HL-60 (cell line): ENCODE results near the gene GPLD1.
A peak's percentile ranks its signal among the peaks of the same experiment; 100 is the strongest.

Source experiments
- DNase-seq, 2 experiments: peaks; one replicate each; pipeline ENCODE4 v3.0.0-alpha.2; 2010 to 2020; ENCODE audit warnings: low read depth in 1 of 2, low spot score in 1 of 2
- H3K27ac ChIP-seq: fragments of 250-450 bp; sonication (Bioruptor Pico); replicated peaks from 2 replicates; pipeline ENCODE4 v1.5.1; 2020; ENCODE audit warnings: mild to moderate bottlenecking, moderate library complexity
- H3K27me3 ChIP-seq: fragments of 250-450 bp; sonication (Bioruptor Pico); 2 replicates; pipeline ENCODE4 v1.5.1; 2021; ENCODE audit warnings: mild to moderate bottlenecking, moderate library complexity; ENCODE audit not compliant: insufficient read depth, poor library complexity, severe bottlenecking
- H3K4me3 ChIP-seq: replicated peaks from 2 replicates; pipeline ENCODE4 v1.5.1; 2011; ENCODE audit warnings: mild to moderate bottlenecking, control low read depth, low read length; ENCODE audit not compliant: insufficient read depth
- GABPA ChIP-seq: IDR thresholded peaks from 2 replicates; pipeline ENCODE4 v1.6.1; 2012; ENCODE audit warnings: low read depth
- POLR2AphosphoS5 ChIP-seq: IDR thresholded peaks from 2 replicates; pipeline ENCODE4 v1.6.1; 2012; ENCODE audit warnings: low read depth
- SPI1 ChIP-seq: IDR thresholded peaks from 2 replicates; pipeline ENCODE4 v1.6.1; 2012; ENCODE audit warnings: low read depth, mild to moderate bottlenecking, borderline replicate concordance
- TF ChIP-seq, protein P1 (sequence below): IDR thresholded peaks from 2 replicates; pipeline ENCODE4 v1.6.1; 2012; ENCODE audit warnings: low read depth; ENCODE audit not compliant: insufficient replicate concordance
- TF ChIP-seq, protein P2 (sequence below): IDR thresholded peaks from one replicate; pipeline ENCODE4 v1.5.1; 2011; ENCODE audit warnings: low read length, control low read depth, inconsistent platforms; ENCODE audit not compliant: insufficient read depth

GPLD1 gene

DNA sequence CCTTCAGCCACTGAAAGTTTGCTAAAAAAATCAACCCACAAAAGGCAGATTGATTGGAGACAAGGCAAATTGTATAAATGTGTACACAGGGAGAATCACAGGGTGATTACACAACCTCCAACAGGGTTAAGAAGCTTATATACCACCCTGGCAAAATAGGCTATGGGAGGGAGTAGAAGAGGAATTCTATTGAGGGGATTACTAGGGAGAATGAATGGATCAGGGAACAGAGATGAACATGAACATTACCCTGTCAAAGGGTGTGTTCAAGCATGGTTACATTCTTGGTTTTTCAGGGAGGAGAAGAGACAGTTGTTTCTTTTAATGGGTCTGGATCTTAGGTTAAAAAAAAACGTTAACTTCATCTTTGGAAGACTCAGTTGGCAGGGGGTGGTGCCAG is 91.7 kb downstream of the GPLD1 start:
- Histone ChIP-seq H3K27ac (no peak overlapping the region), H3K27me3 (no peaks in the 10 kb centered on the region), H3K4me3 (no peak overlapping the region)
- TF ChIP-seq GABPA (no peak), POLR2AphosphoS5 (no peak), SPI1 (no peak)
- TF ChIP-seq, protein P1, sequence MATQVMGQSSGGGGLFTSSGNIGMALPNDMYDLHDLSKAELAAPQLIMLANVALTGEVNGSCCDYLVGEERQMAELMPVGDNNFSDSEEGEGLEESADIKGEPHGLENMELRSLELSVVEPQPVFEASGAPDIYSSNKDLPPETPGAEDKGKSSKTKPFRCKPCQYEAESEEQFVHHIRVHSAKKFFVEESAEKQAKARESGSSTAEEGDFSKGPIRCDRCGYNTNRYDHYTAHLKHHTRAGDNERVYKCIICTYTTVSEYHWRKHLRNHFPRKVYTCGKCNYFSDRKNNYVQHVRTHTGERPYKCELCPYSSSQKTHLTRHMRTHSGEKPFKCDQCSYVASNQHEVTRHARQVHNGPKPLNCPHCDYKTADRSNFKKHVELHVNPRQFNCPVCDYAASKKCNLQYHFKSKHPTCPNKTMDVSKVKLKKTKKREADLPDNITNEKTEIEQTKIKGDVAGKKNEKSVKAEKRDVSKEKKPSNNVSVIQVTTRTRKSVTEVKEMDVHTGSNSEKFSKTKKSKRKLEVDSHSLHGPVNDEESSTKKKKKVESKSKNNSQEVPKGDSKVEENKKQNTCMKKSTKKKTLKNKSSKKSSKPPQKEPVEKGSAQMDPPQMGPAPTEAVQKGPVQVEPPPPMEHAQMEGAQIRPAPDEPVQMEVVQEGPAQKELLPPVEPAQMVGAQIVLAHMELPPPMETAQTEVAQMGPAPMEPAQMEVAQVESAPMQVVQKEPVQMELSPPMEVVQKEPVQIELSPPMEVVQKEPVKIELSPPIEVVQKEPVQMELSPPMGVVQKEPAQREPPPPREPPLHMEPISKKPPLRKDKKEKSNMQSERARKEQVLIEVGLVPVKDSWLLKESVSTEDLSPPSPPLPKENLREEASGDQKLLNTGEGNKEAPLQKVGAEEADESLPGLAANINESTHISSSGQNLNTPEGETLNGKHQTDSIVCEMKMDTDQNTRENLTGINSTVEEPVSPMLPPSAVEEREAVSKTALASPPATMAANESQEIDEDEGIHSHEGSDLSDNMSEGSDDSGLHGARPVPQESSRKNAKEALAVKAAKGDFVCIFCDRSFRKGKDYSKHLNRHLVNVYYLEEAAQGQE, result no peak
- TF ChIP-seq, protein P2, sequence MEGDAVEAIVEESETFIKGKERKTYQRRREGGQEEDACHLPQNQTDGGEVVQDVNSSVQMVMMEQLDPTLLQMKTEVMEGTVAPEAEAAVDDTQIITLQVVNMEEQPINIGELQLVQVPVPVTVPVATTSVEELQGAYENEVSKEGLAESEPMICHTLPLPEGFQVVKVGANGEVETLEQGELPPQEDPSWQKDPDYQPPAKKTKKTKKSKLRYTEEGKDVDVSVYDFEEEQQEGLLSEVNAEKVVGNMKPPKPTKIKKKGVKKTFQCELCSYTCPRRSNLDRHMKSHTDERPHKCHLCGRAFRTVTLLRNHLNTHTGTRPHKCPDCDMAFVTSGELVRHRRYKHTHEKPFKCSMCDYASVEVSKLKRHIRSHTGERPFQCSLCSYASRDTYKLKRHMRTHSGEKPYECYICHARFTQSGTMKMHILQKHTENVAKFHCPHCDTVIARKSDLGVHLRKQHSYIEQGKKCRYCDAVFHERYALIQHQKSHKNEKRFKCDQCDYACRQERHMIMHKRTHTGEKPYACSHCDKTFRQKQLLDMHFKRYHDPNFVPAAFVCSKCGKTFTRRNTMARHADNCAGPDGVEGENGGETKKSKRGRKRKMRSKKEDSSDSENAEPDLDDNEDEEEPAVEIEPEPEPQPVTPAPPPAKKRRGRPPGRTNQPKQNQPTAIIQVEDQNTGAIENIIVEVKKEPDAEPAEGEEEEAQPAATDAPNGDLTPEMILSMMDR, result no peak
- DNase-seq, result no peak

DNA sequence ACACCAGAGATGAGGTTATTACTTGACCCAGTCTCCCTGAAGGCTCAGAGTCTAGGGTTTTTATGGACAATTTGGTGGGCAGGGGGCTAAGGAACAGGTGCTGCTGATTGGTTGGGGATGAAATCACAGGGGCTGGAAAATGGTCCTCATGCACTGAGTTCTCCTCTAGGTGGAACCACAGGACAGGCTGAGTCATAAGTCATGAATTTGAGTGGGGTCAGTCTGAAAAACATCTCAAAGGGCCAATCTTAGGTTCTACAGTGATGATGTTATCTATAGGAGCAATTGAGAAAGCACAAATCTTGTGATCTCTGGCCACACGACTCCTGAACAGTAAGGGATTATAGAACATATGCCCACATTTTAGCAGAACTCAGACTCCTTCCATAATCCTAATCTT is 92.6 kb downstream of the GPLD1 start:
- no peak for TF ChIP-seq POLR2AphosphoS5
- TF ChIP-seq, protein P2, result no peak
- TF ChIP-seq, protein P1, result no peak
- TF ChIP-seq GABPA, result no peak
- TF ChIP-seq SPI1, result no peak
- no peak for DNase-seq
- Histone ChIP-seq H3K27me3 (no peaks in the 10 kb centered on the region), H3K4me3 (no peak overlapping the region), H3K27ac (no peak overlapping the region)

DNA sequence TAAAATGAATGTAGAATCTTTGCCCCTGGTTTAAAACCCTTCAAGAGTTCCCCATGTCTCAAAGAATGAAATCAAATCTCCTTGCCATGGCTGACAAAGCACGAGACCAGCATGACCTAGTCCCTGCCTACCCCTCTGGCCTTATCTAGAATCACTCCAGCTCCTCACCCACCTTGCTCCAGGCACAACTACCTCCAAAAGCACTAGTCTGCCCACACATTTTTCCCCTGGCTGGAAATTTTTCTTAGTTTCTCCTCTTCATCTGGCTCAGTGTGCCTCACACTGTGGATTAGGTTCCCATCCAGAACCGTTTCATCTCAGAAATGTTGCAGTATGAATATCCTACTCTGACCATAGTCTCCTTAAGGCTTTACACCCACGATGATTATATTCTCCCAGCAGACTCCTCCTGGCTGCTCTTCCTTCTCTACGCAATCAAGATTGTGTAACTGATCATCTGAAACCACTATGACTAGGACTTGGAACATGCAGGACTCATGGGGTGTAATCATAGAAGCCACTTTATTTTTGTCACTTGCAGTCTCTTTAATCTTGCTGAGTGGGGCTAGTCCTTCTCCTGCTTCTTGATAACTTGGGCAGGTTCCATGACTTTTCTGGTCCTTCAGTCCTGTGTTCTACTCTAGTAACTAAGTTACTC is 94.5 kb downstream of the GPLD1 start:
- Histone ChIP-seq H3K4me3 (no peak overlapping the region), H3K27ac (no peak overlapping the region), H3K27me3 (no peaks in the 10 kb centered on the region)
- DNase-seq, result peak; percentile 27 to 44
- TF ChIP-seq POLR2AphosphoS5, result no peak

DNA sequence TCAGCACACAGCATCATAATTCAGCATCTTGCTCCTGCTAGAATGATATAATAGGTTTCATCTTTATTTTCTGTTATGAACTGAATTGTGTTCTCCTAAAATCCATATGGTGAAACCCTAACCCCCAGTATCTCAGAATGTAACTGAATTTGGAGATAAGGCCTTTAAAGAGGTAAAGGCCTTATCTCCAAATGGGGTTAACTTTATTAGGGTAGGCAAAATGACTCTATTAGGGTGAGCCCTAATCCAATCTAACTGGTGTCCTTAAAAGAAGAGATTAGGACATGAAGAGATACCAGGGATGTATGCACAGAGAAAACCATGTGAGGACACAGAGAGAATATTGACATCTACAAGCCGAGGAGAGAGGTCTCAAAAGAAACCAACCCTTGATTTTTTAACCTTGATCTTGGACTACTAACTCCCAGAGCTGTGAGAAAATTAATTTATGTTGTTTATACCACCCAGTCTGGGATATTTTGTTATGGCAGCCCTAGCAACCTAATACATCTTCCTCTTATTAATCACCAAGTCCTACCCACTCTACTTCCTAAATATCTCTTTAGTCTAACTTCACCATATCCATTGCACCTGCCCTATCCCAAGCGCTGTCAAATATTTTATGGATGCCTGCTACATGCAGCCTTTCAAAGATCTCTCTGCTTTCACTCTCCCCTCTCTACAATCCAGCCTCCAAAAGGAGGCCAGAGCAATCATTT is 95.2 kb downstream of the GPLD1 start:
- Histone ChIP-seq H3K27me3 (no peaks in the 10 kb centered on the region), H3K27ac (no peak overlapping the region), H3K4me3 (no peak overlapping the region)
- DNase-seq, result no peak
- TF ChIP-seq, protein P2, result no peak
- TF ChIP-seq SPI1 (no peak), POLR2AphosphoS5 (no peak), GABPA (no peak)
- TF ChIP-seq, protein P1, result no peak
